Spinal cord (tissue), 10 donors: ENCODE results near the gene PLEKHA4. TPM values are rescaled to one million over a fixed set of nuclear protein-coding genes. Genes with fewer than 3 reads are reported as not detected.

Source experiments
- DNase-seq, 6 donors: peaks; one replicate each; pipeline versions ENCODE4 v3.0.0 to v3.0.0-alpha.2; 2013 to 2015; ENCODE audit warnings: low spot score in 6 of 6, low read depth in 4 of 6
- H3K27ac ChIP-seq: one replicate; pipeline ENCODE4 v1.5.1; 2013; ENCODE audit warnings: low read depth, low read length, control low read depth
- H3K27me3 ChIP-seq: one replicate; pipeline ENCODE4 v1.6.1; 2013; ENCODE audit warnings: low read length; ENCODE audit not compliant: control insufficient read depth, insufficient read depth
- H3K36me3 ChIP-seq: one replicate; pipeline ENCODE4 v1.6.1; 2013; ENCODE audit warnings: low read length; ENCODE audit not compliant: control insufficient read depth, insufficient read depth
- H3K4me1 ChIP-seq: one replicate; pipeline ENCODE4 v1.6.1; 2013; ENCODE audit warnings: low read length; ENCODE audit not compliant: control insufficient read depth, insufficient read depth
- H3K4me3 ChIP-seq: one replicate; pipeline ENCODE4 v1.5.1; 2013; ENCODE audit warnings: low read depth, low read length, control low read depth
- H3K9me3 ChIP-seq: one replicate; pipeline ENCODE4 v1.6.1; 2013; ENCODE audit warnings: low read length; ENCODE audit not compliant: control insufficient read depth, insufficient read depth
- WGBS: methylation state at CpG from one replicate; pipeline ENCODE4 v1.1.5; 2013; ENCODE audit warnings: missing lambda C conversion rate; ENCODE audit not compliant: insufficient coverage; 5-methylcytosine and 5-hydroxymethylcytosine counted together
- polyA plus RNA-seq, 2 donors: library from polyadenylated mRNA; unstranded; fragments of 120-200 nt; gene quantifications; one replicate each; pipeline ENCODE4 v1.2.1, GENCODE V29; 2013; ENCODE audit not compliant: insufficient read length in 2 of 2
- total RNA-seq, 2 donors: library from RNA; depleted of rRNA in 1 of 2; stranded (reverse); fragments of 120-200 nt in 1 of 2; fragments of >200 nt in 1 of 2; gene quantifications; one replicate each; pipeline versions ENCODE4 v1.2.3 to v1.2.4, GENCODE V29; 2013 to 2014
- donor health status: healthy.

The PLEKHA4 gene
- total and polyA plus RNA-seq, 4 donors: 11.6 to 43.0 (median 24.8) TPM

DNA sequence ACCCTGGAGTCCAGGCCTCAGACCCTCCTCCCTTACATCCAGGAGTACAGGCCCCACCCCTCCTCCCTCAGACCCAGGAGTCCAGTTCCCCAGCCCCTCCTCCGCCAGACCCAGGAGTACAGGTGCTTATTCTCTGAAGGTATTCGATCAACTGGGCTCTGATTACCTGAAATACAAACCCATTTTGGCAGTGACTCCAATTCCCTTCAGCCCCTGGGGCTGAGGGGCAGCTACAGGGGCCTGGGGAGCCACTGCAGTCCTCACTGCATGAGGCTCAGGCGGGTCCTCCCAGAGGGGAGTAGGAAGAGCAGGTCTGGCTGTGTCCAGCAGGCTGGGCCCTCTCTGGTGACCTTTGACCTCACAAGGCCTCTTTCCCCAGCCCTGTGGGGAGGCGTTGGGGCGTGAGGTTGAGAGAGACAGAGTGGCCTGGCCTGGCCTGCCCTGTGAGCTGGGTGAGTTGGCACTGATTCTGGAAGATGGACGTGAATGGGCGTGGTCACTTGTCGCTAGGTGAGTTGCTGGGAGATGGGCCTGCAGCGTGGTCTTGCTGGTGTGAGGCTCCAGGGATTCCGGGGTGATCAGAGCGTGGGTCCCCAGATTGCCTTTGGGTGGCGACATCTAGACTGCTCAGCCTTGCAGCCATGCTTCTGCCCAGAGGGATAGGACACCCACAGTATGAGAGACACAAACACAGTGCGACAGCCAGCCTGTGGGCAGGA, 60.7 kb downstream of the PLEKHA4 start:
- Histone ChIP-seq H3K36me3 (peaks cover 21% of the 10 kb centered on the region), H3K9me3 (no peaks in the 10 kb centered on the region), H3K4me1 (peaks cover 65% of the 10 kb centered on the region), H3K4me3 (no peak overlapping the region), H3K27me3 (no peaks in the 10 kb centered on the region), H3K27ac (peak overlapping the region; percentile 25)
- DNase-seq: no peak
- WGBS: 86% methylated on average over 12 of the region's 13 CpGs

DNA sequence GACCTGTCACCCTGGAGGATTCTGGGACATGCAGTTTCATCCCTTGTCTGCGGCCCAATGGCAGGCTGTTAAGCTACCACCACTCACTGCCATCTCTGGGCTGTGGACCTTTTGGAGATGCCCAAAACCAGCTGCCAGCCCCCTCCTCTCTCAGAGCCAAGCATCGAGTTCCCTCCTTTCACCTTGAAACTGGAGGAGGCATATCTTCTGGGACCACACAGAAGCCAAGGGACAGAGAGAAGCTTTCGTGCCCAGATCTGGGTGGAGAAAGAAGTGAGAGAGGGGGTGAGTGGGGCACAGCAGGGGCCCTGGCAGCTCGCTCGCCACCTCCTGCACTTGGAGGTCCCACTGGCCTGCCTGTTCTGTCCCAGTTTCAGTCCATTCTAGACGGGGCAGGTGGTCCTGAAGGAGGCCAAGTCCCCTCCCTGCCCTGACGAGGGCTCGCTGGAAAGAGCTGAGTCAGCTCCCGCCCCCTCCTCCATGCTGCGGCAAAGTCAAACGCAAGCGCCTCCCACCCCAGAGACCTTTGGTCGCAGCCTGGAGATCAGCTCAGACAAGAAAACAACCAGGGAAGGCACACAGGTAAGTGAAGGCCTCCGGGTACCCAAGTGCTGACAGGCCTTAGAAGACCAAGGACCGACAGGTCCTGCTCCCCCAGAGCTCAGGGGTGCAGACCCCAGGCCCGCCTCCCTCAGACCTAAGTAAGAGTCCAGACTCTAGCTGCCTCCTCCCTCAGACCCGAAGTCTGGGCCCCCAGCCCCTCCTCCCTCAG, 61.4 kb downstream of the PLEKHA4 start:
- Histone ChIP-seq H3K4me3 (no peak overlapping the region), H3K27ac (peak overlapping the region; percentile 57), H3K9me3 (no peaks in the 10 kb centered on the region), H3K36me3 (peaks cover 21% of the 10 kb centered on the region), H3K4me1 (peaks cover 58% of the 10 kb centered on the region), H3K27me3 (no peaks in the 10 kb centered on the region)
- peak in 1 of 6 donors; percentile 93 for DNase-seq
- 62% methylated on average over 12 of the region's 17 CpGs for WGBS

DNA sequence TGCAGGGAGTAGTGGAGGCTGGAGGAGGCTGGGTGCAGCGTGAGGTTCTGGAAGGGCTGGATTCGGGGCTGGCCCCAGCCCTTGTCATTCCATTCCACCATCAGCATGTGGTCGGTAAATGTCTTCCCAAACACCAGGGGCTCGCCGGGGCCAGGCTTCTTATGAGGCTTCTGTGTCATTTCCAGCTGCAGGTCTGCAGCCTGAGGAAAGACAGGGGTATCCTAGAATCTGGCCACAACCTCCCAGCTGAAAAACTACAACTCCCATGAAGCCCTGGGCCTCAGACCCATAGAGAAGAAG, 61.9 kb downstream of the PLEKHA4 start:
- 78% methylated on average over 5 of the region's 5 CpGs for WGBS
- DNase-seq: peak in 3 of 6 donors; percentile 57 to 84 (median 61)
- no peaks in the 10 kb centered on the region for H3K9me3 ChIP-seq
- no peaks in the 10 kb centered on the region for H3K27me3 ChIP-seq
- no peak overlapping the region for H3K4me3 ChIP-seq
- no peak overlapping the region for H3K27ac ChIP-seq
- H3K4me1 ChIP-seq: peaks cover 53% of the 10 kb centered on the region
- peaks cover 21% of the 10 kb centered on the region for H3K36me3 ChIP-seq

DNA sequence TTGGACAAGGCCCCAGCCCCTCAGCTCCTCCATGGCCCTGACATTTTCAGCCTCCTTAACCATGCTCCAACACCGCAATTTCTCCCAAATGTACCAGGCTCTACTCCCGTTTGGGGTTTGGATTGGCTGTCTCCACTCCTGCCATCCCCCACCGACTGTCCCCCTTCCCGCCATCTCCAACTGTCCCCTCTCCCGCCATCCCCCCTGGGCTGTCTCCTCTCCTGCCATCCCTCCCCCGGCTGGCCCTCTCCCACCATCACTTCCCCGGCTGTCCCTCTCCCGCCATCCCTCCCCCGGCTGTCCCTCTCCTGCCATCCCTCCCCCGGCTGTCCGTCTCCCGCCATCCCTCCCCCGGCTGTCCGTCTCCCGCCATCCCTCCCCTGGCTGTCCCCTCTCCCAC, 63.0 kb downstream of the PLEKHA4 start:
- Histone ChIP-seq H3K36me3 (peaks cover 21% of the 10 kb centered on the region), H3K27me3 (no peaks in the 10 kb centered on the region), H3K4me3 (no peak overlapping the region), H3K9me3 (no peaks in the 10 kb centered on the region), H3K27ac (peak overlapping the region; percentile 47), H3K4me1 (peaks cover 50% of the 10 kb centered on the region)
- no peak for DNase-seq
- WGBS: 82% methylated on average over 6 of the region's 15 CpGs

DNA sequence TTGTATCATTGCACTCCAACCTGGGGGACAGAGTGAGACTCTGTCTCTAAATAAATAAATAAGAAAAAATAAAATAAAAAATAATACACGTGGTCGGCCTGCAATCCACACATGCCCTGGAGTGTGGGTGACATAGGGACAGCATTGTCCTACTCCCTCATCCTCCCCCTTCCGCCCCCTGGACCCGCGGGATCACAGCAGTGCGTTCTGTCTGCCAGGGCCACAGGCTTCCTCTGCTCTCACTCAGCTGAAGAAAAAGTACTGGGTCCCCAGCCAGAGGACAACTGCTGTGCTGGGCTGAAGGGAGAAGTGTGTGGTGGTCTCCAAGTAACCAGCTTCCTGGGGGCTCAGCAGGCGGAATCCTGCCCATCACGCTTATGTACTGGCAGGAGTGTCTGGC, 63.9 kb downstream of the PLEKHA4 start:
- Histone ChIP-seq H3K27me3 (no peaks in the 10 kb centered on the region), H3K27ac (peak overlapping the region; percentile 47), H3K4me1 (peaks cover 41% of the 10 kb centered on the region), H3K9me3 (no peaks in the 10 kb centered on the region), H3K4me3 (no peak overlapping the region), H3K36me3 (peaks cover 31% of the 10 kb centered on the region)
- 34% methylated on average over 2 of the region's 8 CpGs for WGBS
- peak in 2 of 6 donors; percentile 27 to 58 for DNase-seq

DNA sequence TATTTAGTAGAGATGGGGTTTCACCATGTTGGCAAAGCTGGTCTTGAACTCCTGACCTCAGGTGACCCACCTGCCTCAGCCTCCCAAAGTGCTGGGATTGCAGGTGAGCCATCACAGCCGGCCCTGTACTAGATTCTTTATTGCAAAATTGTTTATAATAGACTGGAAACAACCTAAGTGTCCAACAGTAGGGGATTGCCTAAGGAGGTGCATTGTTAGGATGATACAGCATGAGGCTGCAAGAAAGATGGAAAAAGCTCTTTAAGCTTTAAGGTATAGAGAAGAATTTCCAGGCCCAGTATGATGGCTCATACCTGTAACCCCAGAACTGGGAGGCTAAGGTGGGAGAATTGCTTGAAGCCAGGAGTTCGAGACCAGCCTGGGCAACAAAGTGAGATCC, 65.8 kb downstream of the PLEKHA4 start:
- H3K27ac ChIP-seq: no peak overlapping the region
- H3K4me3 ChIP-seq: no peak overlapping the region
- 100% methylated on average over 1 of the region's 2 CpGs for WGBS
- peaks cover 36% of the 10 kb centered on the region for H3K4me1 ChIP-seq
- peaks cover 39% of the 10 kb centered on the region for H3K36me3 ChIP-seq
- no peaks in the 10 kb centered on the region for H3K27me3 ChIP-seq
- H3K9me3 ChIP-seq: no peaks in the 10 kb centered on the region
- DNase-seq: no peak

DNA sequence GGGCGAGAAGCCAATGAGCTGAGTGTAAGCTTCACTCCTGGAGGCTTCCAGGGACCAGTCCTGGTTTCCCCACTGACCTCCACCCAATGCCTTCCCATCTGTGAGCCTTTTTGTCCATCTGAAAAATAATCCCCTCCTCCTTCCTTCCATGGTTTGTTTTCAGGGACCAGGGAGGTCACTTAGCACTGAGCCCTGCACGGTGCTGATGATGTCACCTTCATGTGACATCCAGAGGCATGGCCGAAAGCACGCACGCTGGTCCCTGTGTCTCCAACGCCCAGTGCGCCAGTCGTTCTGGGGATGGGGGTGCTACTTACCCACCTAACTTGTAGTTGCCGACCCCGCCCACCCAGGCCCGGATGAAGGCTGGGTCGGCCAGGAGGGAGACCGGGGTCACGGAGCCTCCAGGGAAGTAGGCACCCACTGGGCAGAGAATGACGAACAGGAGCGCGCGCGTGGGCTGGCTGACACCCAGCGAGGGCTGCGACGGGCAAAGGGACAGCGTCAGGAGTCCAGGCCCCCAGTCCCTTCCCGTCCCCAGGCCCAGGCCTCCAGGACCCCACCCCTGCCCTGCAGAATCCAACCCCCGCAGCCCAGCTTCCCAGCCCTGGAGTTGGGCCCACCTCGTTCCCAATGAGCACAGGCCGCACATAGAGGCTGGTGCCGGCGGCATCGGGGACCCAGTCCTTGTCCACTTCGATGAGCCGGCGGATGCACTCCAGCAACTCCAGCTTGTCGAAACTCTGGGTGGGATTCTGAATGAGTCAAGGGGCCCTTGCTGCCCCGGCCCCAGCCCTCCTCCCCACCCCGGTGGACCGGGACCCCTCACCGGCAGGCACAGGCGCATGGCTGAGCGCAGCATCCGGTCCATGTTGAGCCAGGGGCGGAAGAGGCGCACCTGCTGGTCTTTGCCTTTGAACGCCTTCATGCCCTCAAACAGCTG, 68.8 kb downstream of the PLEKHA4 start:
- H3K27ac ChIP-seq: peak overlapping the region; percentile 47
- peaks cover 31% of the 10 kb centered on the region for H3K4me1 ChIP-seq
- no peaks in the 10 kb centered on the region for H3K9me3 ChIP-seq
- H3K4me3 ChIP-seq: no peak overlapping the region
- DNase-seq: no peak
- H3K27me3 ChIP-seq: no peaks in the 10 kb centered on the region
- 84% methylated on average over 40 of the region's 44 CpGs for WGBS
- H3K36me3 ChIP-seq: peaks cover 36% of the 10 kb centered on the region

DNA sequence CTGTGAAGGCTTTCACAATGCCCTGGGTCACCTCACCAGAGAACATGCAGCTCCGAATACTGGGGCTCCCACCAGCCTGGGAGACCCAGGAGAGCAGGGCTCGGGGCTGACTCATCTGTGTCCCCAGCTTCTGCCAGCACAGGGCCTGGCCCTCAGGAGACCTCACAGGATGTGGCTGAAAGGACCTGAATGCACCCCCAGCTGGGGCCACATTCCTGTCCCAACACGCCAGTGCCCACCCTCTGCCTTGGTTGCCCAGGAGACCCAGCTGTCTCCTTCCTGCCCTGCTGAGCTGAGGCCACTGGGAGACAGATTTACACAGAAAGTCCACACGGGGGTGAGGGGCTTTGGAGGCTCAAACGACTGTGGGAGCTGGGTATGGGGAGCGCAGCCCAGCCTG, 69.5 kb downstream of the PLEKHA4 start:
- Histone ChIP-seq H3K4me1 (peaks cover 27% of the 10 kb centered on the region), H3K27me3 (no peaks in the 10 kb centered on the region), H3K9me3 (no peaks in the 10 kb centered on the region), H3K27ac (peak overlapping the region; percentile 47), H3K4me3 (no peak overlapping the region), H3K36me3 (peaks cover 36% of the 10 kb centered on the region)
- WGBS: 22% methylated on average over 5 of the region's 6 CpGs
- DNase-seq: peak in 1 of 6 donors; percentile 7

DNA sequence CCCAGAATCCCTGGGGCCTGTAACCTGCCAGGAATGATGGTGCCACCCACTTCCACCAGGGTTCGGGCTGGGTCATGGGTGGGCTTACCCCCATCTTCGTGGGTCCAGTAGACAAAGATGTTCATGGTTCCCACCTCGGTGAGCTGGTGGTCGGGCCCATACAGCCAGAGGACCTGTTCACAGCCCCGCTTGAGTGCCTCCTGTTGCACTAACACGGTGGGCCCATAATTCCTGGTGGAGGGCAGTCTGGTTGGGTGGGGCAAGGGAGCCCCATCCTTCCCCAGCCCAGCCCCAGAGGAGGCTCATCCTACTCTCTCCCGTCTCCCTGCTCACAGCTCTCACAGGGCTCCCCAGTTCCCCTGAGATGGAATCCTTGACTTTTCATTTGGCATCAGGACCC, 71.3 kb downstream of the PLEKHA4 start:
- DNase-seq: no peak
- 95% methylated on average over 6 of the region's 7 CpGs for WGBS
- peaks cover 25% of the 10 kb centered on the region for H3K4me1 ChIP-seq
- no peaks in the 10 kb centered on the region for H3K9me3 ChIP-seq
- no peak overlapping the region for H3K4me3 ChIP-seq
- H3K27ac ChIP-seq: no peak overlapping the region
- H3K36me3 ChIP-seq: peaks cover 36% of the 10 kb centered on the region
- no peaks in the 10 kb centered on the region for H3K27me3 ChIP-seq
